MCF 10A (cell line): ENCODE data around the gene CROCC2. TPM values are rescaled to one million over a fixed set of nuclear protein-coding genes. Genes with fewer than 3 reads are reported as not detected.
A peak's percentile ranks its signal among the peaks of the same experiment; 100 is the strongest.

Source experiments
- BruUV-seq: library from RNA; stranded (reverse); fragments of 400-500 nt; replicated peaks from 2 replicates; lab custom pipeline; 2021; lab: Mats Ljungman, UMichigan
- CTCF ChIA-PET: fragments of 300-600 bp; sonication (Branson Sonifier 250); formaldehyde crosslinking; extraction: SDS; loops from one replicate; lab custom pipeline; 2021; ENCODE audit warnings: antibody characterized with exemption, inconsistent platforms; lab: Yijun Ruan, JAX
- POLR2A ChIA-PET: fragments of 300-600, 350-650 bp; sonication (Branson Sonifier 250); formaldehyde crosslinking; extraction: SDS; loops from one replicate; lab custom pipeline; 2020; ENCODE audit warnings: antibody characterized with exemption, inconsistent platforms; lab: Yijun Ruan, JAX
- DNase-seq: peaks from one replicate; pipeline ENCODE4 v3.0.0-alpha.2; 2018; ENCODE audit not compliant: unreplicated experiment
- H3K27ac Mint-ChIP-seq: one replicate; pipeline ENCODE4 v1.8.0; 2022; ENCODE audit warnings: mild to moderate bottlenecking, low read depth, mixed read lengths; ENCODE audit not compliant: unreplicated experiment
- H3K27me3 Mint-ChIP-seq: one replicate; pipeline ENCODE4 v1.8.0; 2022; ENCODE audit warnings: mixed read lengths; ENCODE audit not compliant: insufficient read depth, unreplicated experiment
- H3K36me3 Mint-ChIP-seq: one replicate; pipeline ENCODE4 v1.8.0; 2022; ENCODE audit warnings: mild to moderate bottlenecking, moderate library complexity, mixed read lengths; ENCODE audit not compliant: insufficient read depth, unreplicated experiment
- H3K4me1 Mint-ChIP-seq: one replicate; pipeline ENCODE4 v1.8.0; 2022; ENCODE audit warnings: mixed read lengths; ENCODE audit not compliant: insufficient read depth, unreplicated experiment
- H3K4me3 Mint-ChIP-seq: one replicate; pipeline ENCODE4 v1.8.0; 2022; ENCODE audit warnings: mild to moderate bottlenecking, moderate library complexity, mixed read lengths; ENCODE audit not compliant: unreplicated experiment
- H3K9me3 Mint-ChIP-seq: one replicate; pipeline ENCODE4 v1.8.0; 2022; ENCODE audit warnings: mixed read lengths; ENCODE audit not compliant: unreplicated experiment
- intact Hi-C: fragments of 100-400 bp; cut with micrococcal nuclease; formaldehyde crosslinking; loops from 2 replicates; pipeline ENCODE4 v1.14.1; 2022
- total RNA-seq: library from RNA; stranded (reverse); gene quantifications from 2 replicates; pipeline ENCODE4 v1.2.3, GENCODE V29; 2022
- TF ChIP-seq, protein P1 (sequence below): fragments of 200-600 bp; IDR thresholded peaks from one replicate; pipeline ENCODE4 v1.8.0; 2022; ENCODE audit warnings: antibody characterized with exemption, mild to moderate bottlenecking; ENCODE audit not compliant: unreplicated experiment

The CROCC2 gene
- total RNA-seq, 1 experiment from 2014 or later = not detected

DNA sequence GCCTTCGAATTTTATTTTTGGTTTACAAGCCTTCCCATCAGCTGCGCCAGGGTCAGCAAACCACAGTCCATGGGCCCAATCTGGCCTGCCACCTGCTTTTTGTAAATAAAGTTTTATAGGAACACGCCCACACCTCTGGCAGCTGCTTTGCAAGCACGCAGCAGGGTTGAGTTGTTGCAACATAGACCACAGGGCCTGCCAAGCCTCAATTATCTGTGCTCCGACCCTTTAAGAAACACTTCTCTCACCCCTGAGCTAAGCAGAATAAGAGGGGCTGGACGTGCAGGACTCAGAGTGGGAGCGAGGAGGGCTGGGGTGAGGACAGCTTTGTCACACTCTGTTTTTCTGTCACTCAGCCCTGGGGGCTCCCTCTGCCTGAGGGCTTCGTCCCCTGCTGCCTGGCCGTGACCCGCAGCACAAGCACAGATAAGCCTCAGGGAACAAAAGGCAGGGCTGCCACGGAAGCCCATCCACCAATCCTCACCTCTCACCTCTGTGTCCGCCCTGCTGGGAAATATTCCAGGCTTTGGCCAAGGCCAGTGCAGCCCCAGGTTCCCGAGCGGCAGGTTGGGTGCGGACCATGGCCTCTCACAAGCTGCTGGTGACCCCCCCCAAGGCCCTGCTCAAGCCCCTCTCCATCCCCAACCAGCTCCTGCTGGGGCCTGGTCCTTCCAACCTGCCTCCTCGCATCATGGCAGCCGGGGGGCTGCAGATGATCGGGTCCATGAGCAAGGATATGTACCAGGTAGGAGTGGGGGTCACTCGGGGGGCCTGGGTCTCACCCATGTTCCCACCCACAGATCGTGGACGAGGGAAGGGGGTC is 37.6 kb upstream of the CROCC2 start, which contains the start of gene AGXT:
Gene AGXT, plus strand, starts transcription at position 539 of the 823 bp plus-strand sequence. Its CDS starts 42 bp downstream, at position 581.
- no peak within 1 kb of the TSS for H3K27ac Mint-ChIP-seq
- TF ChIP-seq, protein P1, sequence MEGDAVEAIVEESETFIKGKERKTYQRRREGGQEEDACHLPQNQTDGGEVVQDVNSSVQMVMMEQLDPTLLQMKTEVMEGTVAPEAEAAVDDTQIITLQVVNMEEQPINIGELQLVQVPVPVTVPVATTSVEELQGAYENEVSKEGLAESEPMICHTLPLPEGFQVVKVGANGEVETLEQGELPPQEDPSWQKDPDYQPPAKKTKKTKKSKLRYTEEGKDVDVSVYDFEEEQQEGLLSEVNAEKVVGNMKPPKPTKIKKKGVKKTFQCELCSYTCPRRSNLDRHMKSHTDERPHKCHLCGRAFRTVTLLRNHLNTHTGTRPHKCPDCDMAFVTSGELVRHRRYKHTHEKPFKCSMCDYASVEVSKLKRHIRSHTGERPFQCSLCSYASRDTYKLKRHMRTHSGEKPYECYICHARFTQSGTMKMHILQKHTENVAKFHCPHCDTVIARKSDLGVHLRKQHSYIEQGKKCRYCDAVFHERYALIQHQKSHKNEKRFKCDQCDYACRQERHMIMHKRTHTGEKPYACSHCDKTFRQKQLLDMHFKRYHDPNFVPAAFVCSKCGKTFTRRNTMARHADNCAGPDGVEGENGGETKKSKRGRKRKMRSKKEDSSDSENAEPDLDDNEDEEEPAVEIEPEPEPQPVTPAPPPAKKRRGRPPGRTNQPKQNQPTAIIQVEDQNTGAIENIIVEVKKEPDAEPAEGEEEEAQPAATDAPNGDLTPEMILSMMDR = no peak
- intact Hi-C loops = no loop called here
- no TSS peak for BruUV-seq
- H3K36me3 Mint-ChIP-seq = no peaks in the 10 kb centered on the region
- H3K4me1 Mint-ChIP-seq = peaks cover 13% of the 10 kb centered on the region
- ChIA-PET CTCF (interaction anchor here (0.6 to 1.4 kb wide), 2 partner anchors 17 to 1010 kb away, joined by 3 read pairs; no protein-coding TSS in a partner anchor), POLR2A (interaction anchor here (0.6 kb wide), 1 partner anchor 193 kb away, joined by 3 read pairs; no protein-coding TSS in a partner anchor)
- no peak within 1 kb of the TSS for H3K4me3 Mint-ChIP-seq
- DNase-seq = peak; percentile 55
- no peaks in the 10 kb centered on the region for H3K9me3 Mint-ChIP-seq
- peaks cover 11% of the 10 kb centered on the region for H3K27me3 Mint-ChIP-seq

DNA sequence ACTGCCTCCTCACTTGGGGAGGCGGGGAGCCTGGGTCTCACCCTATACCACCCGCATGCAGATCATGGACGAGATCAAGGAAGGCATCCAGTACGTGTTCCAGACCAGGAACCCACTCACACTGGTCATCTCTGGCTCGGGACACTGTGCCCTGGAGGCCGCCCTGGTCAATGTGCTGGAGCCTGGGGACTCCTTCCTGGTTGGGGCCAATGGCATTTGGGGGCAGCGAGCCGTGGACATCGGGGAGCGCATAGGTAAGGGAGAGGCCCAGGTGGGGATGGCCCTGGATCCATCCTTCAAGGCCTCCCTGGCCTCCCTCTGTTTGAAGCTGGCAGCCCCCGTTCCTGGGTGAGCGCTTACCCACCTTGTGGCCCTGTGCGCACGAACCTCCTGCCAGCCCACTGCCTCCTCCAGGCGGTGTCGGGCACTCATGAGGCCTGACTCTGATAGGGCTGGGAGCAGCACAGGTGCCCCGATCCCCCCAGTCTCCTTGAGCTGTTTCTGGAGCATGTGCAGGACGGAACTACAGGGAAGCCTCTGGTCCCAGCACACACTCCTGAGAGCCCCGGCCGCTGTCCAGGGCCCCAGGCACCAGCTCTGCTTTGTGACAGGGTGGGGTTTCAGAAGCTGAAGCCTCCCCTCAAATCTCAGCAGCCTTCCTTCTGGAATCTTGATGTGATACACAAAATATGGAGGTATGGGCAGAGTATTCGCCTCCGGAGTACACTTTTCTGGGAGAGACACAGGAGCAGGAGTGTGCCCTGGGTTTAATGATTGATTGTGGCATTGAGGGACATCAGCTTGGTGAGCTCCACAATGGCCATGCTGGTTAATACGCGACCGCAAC is 36.8 kb upstream of the CROCC2 start:
- BruUV-seq = no TSS peak
- no peaks in the 10 kb centered on the region for H3K9me3 Mint-ChIP-seq
- no peak overlapping the region for H3K4me3 Mint-ChIP-seq
- DNase-seq = no peak
- POLR2A ChIA-PET = no interaction called here
- H3K36me3 Mint-ChIP-seq = no peaks in the 10 kb centered on the region
- peaks cover 11% of the 10 kb centered on the region for H3K27me3 Mint-ChIP-seq
- CTCF ChIA-PET = interaction anchor here (1.4 kb wide), 1 partner anchor 18 kb away, joined by 3 read pairs; no protein-coding TSS in a partner anchor
- intact Hi-C loops = no loop called here
- H3K27ac Mint-ChIP-seq = no peak overlapping the region
- H3K4me1 Mint-ChIP-seq = peaks cover 13% of the 10 kb centered on the region
- TF ChIP-seq, protein P1 = no peak

DNA sequence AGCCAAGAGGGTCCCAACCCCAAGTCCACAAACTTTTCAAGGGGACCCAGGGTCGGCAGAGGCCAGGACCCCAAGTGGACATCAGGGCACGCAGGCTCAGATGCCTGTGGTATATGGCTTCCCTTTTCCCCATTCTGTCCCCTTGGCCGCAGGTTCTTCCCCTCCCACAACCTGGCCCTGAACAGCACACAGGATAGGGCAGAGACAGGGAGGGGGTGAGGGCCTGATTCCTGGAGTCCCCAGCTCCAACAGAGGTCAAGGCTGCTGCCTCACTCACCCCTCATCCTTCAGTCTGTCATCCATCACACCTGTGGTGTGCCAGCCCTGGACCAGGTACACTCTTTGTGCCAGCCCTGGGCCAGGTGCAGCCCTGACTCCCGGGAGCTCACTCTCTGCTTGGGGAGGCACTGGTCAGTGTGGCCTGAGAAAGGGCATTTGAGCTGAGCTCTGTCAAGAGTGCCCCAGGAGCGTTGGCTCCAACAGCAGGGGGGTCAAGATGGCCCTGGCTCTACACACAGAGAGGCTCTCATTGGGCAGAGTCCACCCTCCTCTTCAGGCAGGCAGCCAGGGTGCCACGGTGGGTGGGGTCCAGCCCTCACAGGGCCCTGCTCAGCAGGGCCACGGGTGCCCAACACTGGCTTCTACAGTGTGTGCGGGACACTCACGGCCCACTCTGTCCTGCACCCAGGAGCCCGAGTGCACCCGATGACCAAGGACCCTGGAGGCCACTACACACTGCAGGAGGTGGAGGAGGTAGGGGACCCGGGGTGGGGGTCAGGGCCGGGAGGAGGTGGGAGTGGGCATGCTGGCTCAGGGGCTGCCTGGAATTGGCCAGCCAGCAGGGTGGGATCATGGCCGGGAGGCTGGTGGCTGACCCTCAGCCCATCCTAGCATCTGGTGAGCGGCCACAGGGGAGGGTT is 35.9 kb upstream of the CROCC2 start:
- Mint-ChIP-seq H3K9me3 (no peaks in the 10 kb centered on the region), H3K36me3 (no peaks in the 10 kb centered on the region), H3K27me3 (peaks cover 8% of the 10 kb centered on the region), H3K4me3 (no peak overlapping the region), H3K4me1 (peaks cover 10% of the 10 kb centered on the region), H3K27ac (no peak overlapping the region)
- no peak for DNase-seq
- intact Hi-C loops = no loop called here
- ChIA-PET CTCF (no interaction called here), POLR2A (no interaction called here)
- no TSS peak for BruUV-seq
- TF ChIP-seq, protein P1 = no peak
